GM12891 (cell line): ENCODE data around the gene KLHL4.

Experiments used
- DNase-seq: peaks from one replicate; pipeline ENCODE4 v3.0.0; 2011; ENCODE audit warnings: low spot score; ENCODE audit not compliant: insufficient read length
- FAIRE-seq: peaks from 2 replicates; lab custom pipeline; 2011; peaks lifted over from hg19 to GRCh38; lab: Jason Lieb, UNC
- PAX5 ChIP-seq: IDR thresholded peaks from 2 replicates; pipeline ENCODE4 v1.6.1; 2011; ENCODE audit warnings: low read length, moderate library complexity, mild to moderate bottlenecking; ENCODE audit not compliant: insufficient read depth, severe bottlenecking
- POLR2A ChIP-seq: IDR thresholded peaks from 2 replicates; pipeline ENCODE4 v1.6.1; 2011; ENCODE audit warnings: low read depth, low read length, control low read depth
- POLR2AphosphoS5 ChIP-seq: IDR thresholded peaks from 2 replicates; pipeline ENCODE4 v1.6.1; 2011; ENCODE audit warnings: low read depth, low read length, control low read depth
- POU2F2 ChIP-seq: IDR thresholded peaks from 2 replicates; pipeline ENCODE4 v1.6.1; 2011; ENCODE audit warnings: low read depth, mild to moderate bottlenecking, control low read depth, low read length, moderate library complexity
- SPI1 ChIP-seq: IDR thresholded peaks from 2 replicates; pipeline ENCODE4 v1.6.1; 2011; ENCODE audit warnings: low read depth, low read length, control low read depth
- TAF1 ChIP-seq: IDR thresholded peaks from 2 replicates; pipeline ENCODE4 v1.6.1; 2011; ENCODE audit warnings: low read depth, low read length, control low read depth

Gene KLHL4

DNA sequence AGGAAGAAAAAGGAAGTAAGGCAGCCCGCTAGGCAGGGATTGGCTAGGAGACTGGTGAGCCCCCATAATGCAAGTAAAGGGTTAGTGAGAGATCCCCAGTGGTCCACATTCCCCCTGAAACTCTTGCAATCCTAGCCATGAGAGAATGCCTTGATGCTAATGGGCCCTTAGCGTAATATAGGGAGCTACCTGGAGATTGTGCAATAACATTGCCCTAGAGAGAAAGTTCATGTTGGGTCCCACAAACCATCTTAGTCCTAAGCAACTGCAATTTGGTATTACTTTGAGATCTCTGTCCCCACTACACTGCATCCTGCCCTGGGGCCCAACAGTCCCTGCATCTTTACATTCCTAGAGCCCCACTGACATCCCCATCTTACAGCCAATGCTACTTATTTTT is 188.5 kb downstream of the KLHL4 start:
- no peak for TF ChIP-seq POLR2A
- no peak for TF ChIP-seq PAX5
- TF ChIP-seq TAF1, result no peak
- TF ChIP-seq POLR2AphosphoS5, result no peak
- no peak for TF ChIP-seq SPI1
- no peak for TF ChIP-seq POU2F2
- FAIRE-seq, result no peak

DNA sequence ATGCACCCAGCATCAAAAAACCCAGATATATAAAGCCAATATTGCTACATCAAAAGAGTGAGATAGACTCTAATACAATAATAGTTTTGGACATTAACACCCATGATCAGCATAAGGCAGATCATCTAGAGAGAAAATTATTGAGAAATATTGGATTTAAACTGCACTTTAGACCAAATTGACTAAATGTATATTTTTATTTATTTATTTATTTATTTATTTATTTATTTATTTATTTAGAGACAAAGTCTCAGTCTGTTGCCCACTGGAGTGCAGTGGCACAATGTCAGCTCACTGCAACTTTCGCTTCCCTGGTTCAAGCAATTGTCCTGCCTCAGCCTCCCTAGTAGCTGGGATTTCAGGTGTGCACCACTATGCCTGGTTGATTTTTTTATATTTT is 193.0 kb downstream of the KLHL4 start:
- DNase-seq (no peak), FAIRE-seq (no peak)
- no peak for TF ChIP-seq POLR2A
- TF ChIP-seq POLR2AphosphoS5, result no peak
- TF ChIP-seq PAX5, result no peak
- no peak for TF ChIP-seq POU2F2
- TF ChIP-seq TAF1, result no peak
- no peak for TF ChIP-seq SPI1

More for the DNA sequence above, 188.5 kb downstream of the KLHL4 start:
- no peak for DNase-seq
